ENCODE data around the gene GHRL. TPM values are rescaled to one million over a fixed set of nuclear protein-coding genes. Genes with fewer than 3 reads are reported as not detected.
"Not testable (repeated sequence)": the region's sequence is repeated elsewhere in the genome, so short reads cannot be mapped to it uniquely, and the experiment has no call there.

The GHRL gene
- total and polyA plus RNA-seq, 3 donors from 2014 or later = 0.50 to 1.0 (median 0.87) TPM

DNA sequence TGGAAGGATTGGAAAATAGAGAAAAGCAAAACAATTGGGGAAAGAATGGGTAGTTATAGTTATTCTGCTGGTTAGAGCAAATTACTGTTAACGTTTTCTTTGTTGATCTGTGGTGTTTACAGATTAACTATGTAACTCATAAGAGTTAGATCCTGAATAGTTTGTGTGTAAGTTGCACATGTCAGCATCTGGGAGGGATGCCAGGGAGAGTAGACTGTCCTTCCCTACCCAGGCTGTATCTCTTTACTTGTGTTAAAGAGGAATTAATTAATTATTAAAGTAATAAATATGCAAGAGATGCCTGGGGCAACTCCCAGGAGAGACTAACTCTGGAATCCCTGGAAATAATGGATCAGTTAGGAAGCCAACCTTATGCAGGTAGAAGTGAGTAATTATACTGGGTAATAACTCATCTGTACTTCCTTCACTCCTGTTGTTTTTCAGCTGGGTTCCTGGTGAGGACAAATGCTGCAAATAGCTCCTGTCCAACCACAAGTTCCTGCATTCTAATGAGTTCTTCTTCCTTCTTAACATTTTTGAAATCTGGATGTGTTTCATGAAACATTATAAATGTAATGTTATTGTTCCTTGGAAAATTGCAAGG is 18.9 kb downstream of the GHRL start:
- 33 to 39% methylated on average over 1 of the region's 1 CpG for WGBS, 2 donors
- Histone ChIP-seq H3K36me3 (ENCODE audit: low read depth, missing control alignments) (no peaks in the 10 kb centered on the region), H3K27ac (no peak overlapping the region), H3K27me3 (no peaks in the 10 kb centered on the region), H3K4me1 (peaks cover 6% of the 10 kb centered on the region), H3K4me3 (no peak overlapping the region), H3K9me3 (no peaks in the 10 kb centered on the region)
- intact Hi-C loops (cut with DNase I; ENCODE audit: low total_unique reads) = no loop called here
- peak; percentile 32 for DNase-seq
- TF ChIP-seq, protein P1, sequence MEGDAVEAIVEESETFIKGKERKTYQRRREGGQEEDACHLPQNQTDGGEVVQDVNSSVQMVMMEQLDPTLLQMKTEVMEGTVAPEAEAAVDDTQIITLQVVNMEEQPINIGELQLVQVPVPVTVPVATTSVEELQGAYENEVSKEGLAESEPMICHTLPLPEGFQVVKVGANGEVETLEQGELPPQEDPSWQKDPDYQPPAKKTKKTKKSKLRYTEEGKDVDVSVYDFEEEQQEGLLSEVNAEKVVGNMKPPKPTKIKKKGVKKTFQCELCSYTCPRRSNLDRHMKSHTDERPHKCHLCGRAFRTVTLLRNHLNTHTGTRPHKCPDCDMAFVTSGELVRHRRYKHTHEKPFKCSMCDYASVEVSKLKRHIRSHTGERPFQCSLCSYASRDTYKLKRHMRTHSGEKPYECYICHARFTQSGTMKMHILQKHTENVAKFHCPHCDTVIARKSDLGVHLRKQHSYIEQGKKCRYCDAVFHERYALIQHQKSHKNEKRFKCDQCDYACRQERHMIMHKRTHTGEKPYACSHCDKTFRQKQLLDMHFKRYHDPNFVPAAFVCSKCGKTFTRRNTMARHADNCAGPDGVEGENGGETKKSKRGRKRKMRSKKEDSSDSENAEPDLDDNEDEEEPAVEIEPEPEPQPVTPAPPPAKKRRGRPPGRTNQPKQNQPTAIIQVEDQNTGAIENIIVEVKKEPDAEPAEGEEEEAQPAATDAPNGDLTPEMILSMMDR (IDR thresholded peaks at IDR 0.05) = no peak
- TF ChIP-seq POLR2A (IDR thresholded peaks at IDR 0.05) = no peak

DNA sequence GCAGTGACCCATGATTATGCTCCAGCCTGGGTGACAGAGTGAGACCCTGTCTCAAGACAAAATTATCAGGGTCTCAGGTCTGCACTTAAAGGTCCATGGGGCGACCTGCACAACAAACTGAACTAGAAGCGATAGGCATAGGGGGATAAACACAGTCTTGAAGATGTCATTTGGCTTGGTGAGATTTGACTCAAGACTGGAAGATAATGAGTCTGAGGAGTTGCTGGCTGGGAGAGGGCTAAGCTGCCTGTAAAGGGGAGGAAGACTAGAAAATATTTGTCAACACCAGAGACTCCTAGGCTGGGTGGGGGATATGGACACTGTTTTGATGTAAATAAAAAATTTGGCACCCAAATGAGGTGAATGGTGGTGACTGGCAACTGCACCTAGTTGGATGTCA is 19.8 kb downstream of the GHRL start:
- 68 to 90% methylated on average over 2 of the region's 2 CpGs for WGBS, 2 donors
- intact Hi-C loops (cut with DNase I; ENCODE audit: low total_unique reads) = no loop called here
- Histone ChIP-seq H3K4me1 (peaks cover 6% of the 10 kb centered on the region), H3K27ac (no peak overlapping the region), H3K4me3 (no peak overlapping the region), H3K27me3 (no peaks in the 10 kb centered on the region), H3K36me3 (ENCODE audit: low read depth, missing control alignments) (no peaks in the 10 kb centered on the region), H3K9me3 (no peaks in the 10 kb centered on the region)
- no peak for DNase-seq
- TF ChIP-seq, protein P1 (IDR thresholded peaks at IDR 0.05) = no peak
- no peak for TF ChIP-seq POLR2A (IDR thresholded peaks at IDR 0.05)

DNA sequence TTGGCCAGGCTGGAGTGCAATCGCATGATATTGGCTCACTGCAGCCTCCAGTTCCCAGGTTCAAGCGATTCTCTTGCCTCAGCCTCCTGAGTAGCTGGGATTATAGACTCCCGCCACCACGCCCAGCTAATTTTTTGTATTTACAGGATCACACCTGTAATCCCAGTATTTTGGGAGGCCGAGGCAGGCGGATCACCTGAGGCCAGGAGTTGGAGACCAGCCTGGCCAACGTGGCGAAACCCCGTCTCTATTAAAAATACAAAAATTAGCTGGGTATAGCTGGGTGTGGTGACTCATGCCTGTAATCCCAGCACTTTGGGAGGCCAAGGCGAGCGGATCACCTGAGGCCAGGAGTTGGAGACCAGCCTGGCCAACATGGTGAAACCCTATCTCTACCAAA is 20.3 kb downstream of the GHRL start:
- H3K36me3 ChIP-seq (ENCODE audit: low read depth, missing control alignments); H3K4me3 ChIP-seq; H3K9me3 ChIP-seq; H3K27ac ChIP-seq; H3K27me3 ChIP-seq; H3K4me1 ChIP-seq; DNase-seq; intact Hi-C loops (cut with DNase I; ENCODE audit: low total_unique reads): not testable (repeated sequence)
- WGBS, 2 donors = 94 to 99% methylated on average over 11 of the region's 11 CpGs

DNA sequence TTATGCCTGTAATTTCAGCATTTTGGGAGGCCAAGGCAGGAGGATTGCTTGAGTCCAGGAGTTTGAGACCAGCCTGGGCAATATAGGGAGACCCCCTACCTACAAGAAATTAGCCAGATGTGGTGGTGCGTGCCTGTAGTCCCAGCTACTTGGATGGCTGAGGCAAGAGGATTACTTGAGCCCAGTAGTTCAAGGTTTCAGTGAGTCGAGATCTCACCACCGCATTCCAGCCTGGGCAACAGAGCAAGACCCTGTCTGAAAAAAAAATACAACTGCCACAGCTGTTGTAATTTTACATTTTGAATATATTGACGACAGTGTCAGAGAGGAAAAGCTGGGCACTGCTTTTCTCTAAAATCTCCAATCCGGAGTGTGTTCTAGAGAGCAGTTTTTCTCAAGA is 23.3 kb downstream of the GHRL start:
- intact Hi-C loops (cut with DNase I; ENCODE audit: low total_unique reads) = no loop called here

DNA sequence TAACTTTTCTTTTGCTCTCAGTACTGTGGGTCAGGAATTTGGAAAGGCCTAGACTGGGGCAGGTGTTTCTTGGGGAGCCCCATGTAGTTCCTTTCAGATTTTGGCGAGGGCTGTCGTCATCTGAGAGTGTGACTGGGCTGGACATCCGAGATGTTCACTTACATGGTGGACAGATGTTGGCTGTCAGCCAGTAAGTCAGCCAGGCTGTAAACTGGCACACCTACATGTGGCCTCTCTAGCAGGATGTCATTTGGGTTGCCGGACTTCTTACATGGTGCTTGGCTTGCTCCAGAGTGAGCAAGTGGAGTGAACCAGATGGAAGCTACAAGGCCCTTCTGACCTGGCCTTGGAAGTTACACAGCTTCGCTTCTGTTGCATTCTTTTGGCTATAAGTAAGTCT is 23.8 kb downstream of the GHRL start:
- H3K9me3 ChIP-seq = no peaks in the 10 kb centered on the region
- H3K27ac ChIP-seq = no peak overlapping the region
- no peaks in the 10 kb centered on the region for H3K27me3 ChIP-seq
- H3K4me1 ChIP-seq = peaks cover 6% of the 10 kb centered on the region
- no peak for DNase-seq
- H3K4me3 ChIP-seq = no peak overlapping the region
- TF ChIP-seq, protein P1 (IDR thresholded peaks at IDR 0.05) = no peak
- TF ChIP-seq POLR2A (IDR thresholded peaks at IDR 0.05) = no peak
- WGBS, 2 donors = 81 to 93% methylated on average over 5 of the region's 5 CpGs
- intact Hi-C loops (cut with DNase I; ENCODE audit: low total_unique reads) = no loop called here
- H3K36me3 ChIP-seq (ENCODE audit: low read depth, missing control alignments) = no peaks in the 10 kb centered on the region

More for the DNA sequence above, 23.3 kb downstream of the GHRL start:
- Histone ChIP-seq H3K27me3 (no peaks in the 10 kb centered on the region), H3K4me1 (peaks cover 6% of the 10 kb centered on the region), H3K4me3 (no peak overlapping the region), H3K36me3 (ENCODE audit: low read depth, missing control alignments) (no peaks in the 10 kb centered on the region), H3K27ac (no peak overlapping the region), H3K9me3 (no peaks in the 10 kb centered on the region)
- DNase-seq = no peak
- WGBS, 2 donors = 91 to 96% methylated on average over 5 of the region's 5 CpGs
- no peak for TF ChIP-seq POLR2A (IDR thresholded peaks at IDR 0.05)
- TF ChIP-seq, protein P1 (IDR thresholded peaks at IDR 0.05) = no peak

All from testis (tissue), 3 donors.